ENCODE data around the gene ZCCHC7.
"Not testable (repeated sequence)": the region's sequence is repeated elsewhere in the genome, so short reads cannot be mapped to it uniquely, and the experiment has no call there.

ZCCHC7 gene

GRCh38 chr9:37283730-37284325 is 163.5 kb downstream of the ZCCHC7 start:
- Histone ChIP-seq H3K9ac (ENCODE audit: low read length) (no peak overlapping the region), H3K4me1 (ENCODE audit: control insufficient read depth, insufficient read depth, low read length) (peaks cover 3% of the 10 kb centered on the region), H3K9me3 (ENCODE audit: control insufficient read depth, low read length) (no peaks in the 10 kb centered on the region), H3K4me3 (ENCODE audit: low read length) (no peak overlapping the region), H3K27me3 (ENCODE audit: control insufficient read depth, insufficient read depth, low read length) (no peaks in the 10 kb centered on the region), H3K36me3 (ENCODE audit: control insufficient read depth, insufficient read depth, low read length) (no peaks in the 10 kb centered on the region)

- Histone ChIP-seq H3K4me1 (ENCODE audit: control insufficient read depth, insufficient read depth, low read length) (peaks cover 3% of the 10 kb centered on the region), H3K9me3 (ENCODE audit: control insufficient read depth, low read length) (no peaks in the 10 kb centered on the region), H3K27me3 (ENCODE audit: control insufficient read depth, insufficient read depth, low read length) (no peaks in the 10 kb centered on the region), H3K4me3 (ENCODE audit: low read length) (no peak overlapping the region), H3K36me3 (ENCODE audit: control insufficient read depth, insufficient read depth, low read length) (no peaks in the 10 kb centered on the region), H3K9ac (ENCODE audit: low read length) (no peak overlapping the region)
Observed at GRCh38 chr9:37284636-37285035, 164.3 kb downstream of the ZCCHC7 start.

GRCh38 chr9:37286530-37287175 is 166.3 kb downstream of the ZCCHC7 start:
- H3K9me3 ChIP-seq (ENCODE audit: control insufficient read depth, low read length): no peaks in the 10 kb centered on the region
- H3K27me3 ChIP-seq (ENCODE audit: control insufficient read depth, insufficient read depth, low read length): no peaks in the 10 kb centered on the region
- no peaks in the 10 kb centered on the region for H3K36me3 ChIP-seq (ENCODE audit: control insufficient read depth, insufficient read depth, low read length)
- H3K4me1 ChIP-seq (ENCODE audit: control insufficient read depth, insufficient read depth, low read length): peaks cover 3% of the 10 kb centered on the region
- H3K9ac ChIP-seq (ENCODE audit: low read length): no peak overlapping the region
- no peak overlapping the region for H3K4me3 ChIP-seq (ENCODE audit: low read length)

- Histone ChIP-seq H3K4me1 (ENCODE audit: control insufficient read depth, insufficient read depth, low read length) (peaks cover 3% of the 10 kb centered on the region), H3K9me3 (ENCODE audit: control insufficient read depth, low read length) (no peaks in the 10 kb centered on the region), H3K4me3 (ENCODE audit: low read length) (no peak overlapping the region), H3K9ac (ENCODE audit: low read length) (no peak overlapping the region), H3K36me3 (ENCODE audit: control insufficient read depth, insufficient read depth, low read length) (no peaks in the 10 kb centered on the region), H3K27me3 (ENCODE audit: control insufficient read depth, insufficient read depth, low read length) (no peaks in the 10 kb centered on the region)
Observed at GRCh38 chr9:37287317-37287716, 166.9 kb downstream of the ZCCHC7 start.

DNA sequence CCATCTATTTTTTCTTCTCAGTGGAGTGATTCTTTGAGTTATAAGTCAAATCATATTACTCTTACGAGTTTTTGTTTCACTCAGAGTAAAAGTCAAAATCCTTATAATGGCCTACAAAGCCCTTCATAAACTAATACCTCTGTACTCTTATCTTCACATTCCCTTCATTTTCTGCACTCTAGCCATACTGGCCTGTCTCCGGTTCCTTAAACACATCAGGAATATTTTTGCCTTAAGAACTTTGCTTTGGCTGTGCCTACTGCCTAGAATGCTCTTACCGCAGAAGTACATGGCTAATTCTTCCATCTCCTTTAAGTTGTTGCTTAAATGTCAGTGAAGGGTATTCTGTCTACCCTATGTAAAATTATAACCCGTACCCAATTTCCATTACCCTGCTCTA is 169.3 kb downstream of the ZCCHC7 start:
- H3K9ac ChIP-seq (ENCODE audit: low read length): no peak overlapping the region
- no peaks in the 10 kb centered on the region for H3K36me3 ChIP-seq (ENCODE audit: control insufficient read depth, insufficient read depth, low read length)
- no peaks in the 10 kb centered on the region for H3K9me3 ChIP-seq (ENCODE audit: control insufficient read depth, low read length)
- no peaks in the 10 kb centered on the region for H3K4me1 ChIP-seq (ENCODE audit: control insufficient read depth, insufficient read depth, low read length)
- H3K27me3 ChIP-seq (ENCODE audit: control insufficient read depth, insufficient read depth, low read length): no peaks in the 10 kb centered on the region
- no peak overlapping the region for H3K4me3 ChIP-seq (ENCODE audit: low read length)

- H3K9me3 ChIP-seq (ENCODE audit: control insufficient read depth, low read length): no peaks in the 10 kb centered on the region
- H3K4me3 ChIP-seq (ENCODE audit: low read length): no peak overlapping the region
- H3K36me3 ChIP-seq (ENCODE audit: control insufficient read depth, insufficient read depth, low read length): no peaks in the 10 kb centered on the region
- H3K27me3 ChIP-seq (ENCODE audit: control insufficient read depth, insufficient read depth, low read length): no peaks in the 10 kb centered on the region
- H3K9ac ChIP-seq (ENCODE audit: low read length): no peak overlapping the region
- no peaks in the 10 kb centered on the region for H3K4me1 ChIP-seq (ENCODE audit: control insufficient read depth, insufficient read depth, low read length)
Observed at GRCh38 chr9:37290366-37290939, 170.1 kb downstream of the ZCCHC7 start.

DNA sequence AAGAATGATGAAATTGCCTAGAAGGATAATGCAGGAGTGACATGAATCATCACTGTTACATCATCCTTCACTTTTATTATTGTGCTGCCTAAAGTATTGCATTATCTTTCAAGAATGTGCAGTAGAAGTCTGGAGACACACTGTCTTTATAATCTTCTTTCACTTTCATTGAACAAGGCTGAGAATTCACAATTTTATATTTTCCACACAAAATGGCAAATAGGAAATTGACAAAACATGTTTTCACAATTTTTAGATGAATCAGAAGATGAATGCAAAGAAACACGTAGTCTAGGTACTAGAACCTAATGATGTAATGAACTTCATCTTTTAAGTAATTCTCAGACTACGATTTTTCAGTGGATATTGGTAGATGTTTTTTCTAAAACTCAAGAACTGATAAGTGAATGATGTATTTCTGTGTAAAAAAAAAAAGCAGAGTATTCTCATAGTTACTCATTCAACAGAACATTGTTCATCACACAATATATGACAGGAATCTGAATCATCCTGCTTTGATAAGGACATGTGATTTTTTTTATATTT is 170.6 kb downstream of the ZCCHC7 start:
- no peak overlapping the region for H3K4me3 ChIP-seq (ENCODE audit: low read length)
- no peaks in the 10 kb centered on the region for H3K9me3 ChIP-seq (ENCODE audit: control insufficient read depth, low read length)
- H3K9ac ChIP-seq (ENCODE audit: low read length): no peak overlapping the region
- no peaks in the 10 kb centered on the region for H3K36me3 ChIP-seq (ENCODE audit: control insufficient read depth, insufficient read depth, low read length)
- no peaks in the 10 kb centered on the region for H3K4me1 ChIP-seq (ENCODE audit: control insufficient read depth, insufficient read depth, low read length)
- H3K27me3 ChIP-seq (ENCODE audit: control insufficient read depth, insufficient read depth, low read length): no peaks in the 10 kb centered on the region

- not testable (repeated sequence) for H3K4me1 ChIP-seq (ENCODE audit: control insufficient read depth, insufficient read depth, low read length); H3K27me3 ChIP-seq (ENCODE audit: control insufficient read depth, insufficient read depth, low read length); H3K36me3 ChIP-seq (ENCODE audit: control insufficient read depth, insufficient read depth, low read length); H3K4me3 ChIP-seq (ENCODE audit: low read length); H3K9ac ChIP-seq (ENCODE audit: low read length); H3K9me3 ChIP-seq (ENCODE audit: control insufficient read depth, low read length)
Observed at GRCh38 chr9:37291612-37292238, 171.4 kb downstream of the ZCCHC7 start.

GRCh38 chr9:37292896-37293295 is 172.5 kb downstream of the ZCCHC7 start:
- no peaks in the 10 kb centered on the region for H3K4me1 ChIP-seq (ENCODE audit: control insufficient read depth, insufficient read depth, low read length)
- no peaks in the 10 kb centered on the region for H3K27me3 ChIP-seq (ENCODE audit: control insufficient read depth, insufficient read depth, low read length)
- no peaks in the 10 kb centered on the region for H3K36me3 ChIP-seq (ENCODE audit: control insufficient read depth, insufficient read depth, low read length)
- no peak overlapping the region for H3K9ac ChIP-seq (ENCODE audit: low read length)
- no peak overlapping the region for H3K4me3 ChIP-seq (ENCODE audit: low read length)
- H3K9me3 ChIP-seq (ENCODE audit: control insufficient read depth, low read length): no peaks in the 10 kb centered on the region

DNA sequence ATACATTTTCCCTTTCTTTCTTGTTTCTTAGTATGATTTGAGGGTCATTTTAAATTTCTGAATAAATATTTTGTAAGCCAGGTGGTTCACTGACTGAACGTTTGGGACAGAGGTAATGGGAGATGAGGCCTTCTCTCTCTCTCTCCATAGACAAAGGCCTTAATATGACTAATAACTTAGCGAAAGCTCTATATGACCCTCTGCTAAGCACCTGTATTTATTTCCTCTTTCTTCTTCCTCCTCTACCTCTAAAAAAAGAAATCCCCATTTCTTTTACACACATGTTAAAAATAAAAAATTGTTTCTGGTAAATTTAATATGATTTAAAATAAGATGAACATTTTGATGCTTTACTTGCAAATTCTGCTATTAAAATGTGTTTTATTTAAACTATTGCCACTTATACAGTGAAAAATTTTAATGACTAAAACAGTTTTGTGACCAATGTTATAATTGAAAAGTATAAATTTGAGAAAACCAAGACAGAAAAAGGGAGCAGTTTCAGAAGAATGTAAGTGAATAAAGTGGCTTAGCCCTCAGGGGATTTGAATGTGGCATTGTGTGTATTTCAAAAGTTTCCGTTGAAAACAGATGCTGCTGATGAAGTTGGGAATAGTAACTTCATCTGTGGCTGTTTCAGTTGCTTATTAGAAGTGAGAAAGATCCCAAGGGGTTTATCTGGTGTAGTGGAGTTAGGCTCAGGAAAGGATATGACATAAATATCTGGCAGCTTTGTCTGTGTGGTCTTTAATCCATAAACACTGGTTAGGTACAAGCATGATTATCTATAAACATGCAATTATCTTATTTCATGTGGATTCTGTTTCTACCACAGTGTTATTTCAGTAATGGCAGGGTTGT is 173.5 kb downstream of the ZCCHC7 start:
- Histone ChIP-seq H3K9ac (ENCODE audit: low read length) (no peak overlapping the region), H3K27me3 (ENCODE audit: control insufficient read depth, insufficient read depth, low read length) (no peaks in the 10 kb centered on the region), H3K36me3 (ENCODE audit: control insufficient read depth, insufficient read depth, low read length) (no peaks in the 10 kb centered on the region), H3K9me3 (ENCODE audit: control insufficient read depth, low read length) (no peaks in the 10 kb centered on the region), H3K4me1 (ENCODE audit: control insufficient read depth, insufficient read depth, low read length) (no peaks in the 10 kb centered on the region), H3K4me3 (ENCODE audit: low read length) (no peak overlapping the region)

DNA sequence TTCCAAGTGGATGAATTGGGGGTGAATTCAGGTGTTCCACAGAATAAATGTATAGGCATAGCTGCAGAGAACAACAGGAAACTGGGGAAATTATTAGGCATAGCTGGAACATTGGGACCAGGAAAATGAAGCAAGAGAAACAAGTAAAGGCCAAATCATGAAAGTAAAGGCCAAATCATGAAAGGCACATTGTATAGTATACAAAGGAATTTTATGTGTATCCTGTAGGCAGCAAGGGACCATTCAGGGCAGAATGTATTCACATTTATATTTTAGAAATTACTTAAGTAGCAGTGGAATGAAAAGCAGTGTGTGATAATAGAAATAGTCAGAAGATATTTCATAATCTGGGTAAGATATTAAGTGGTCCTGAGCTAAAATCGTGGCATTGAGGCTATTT is 174.8 kb downstream of the ZCCHC7 start:
- no peaks in the 10 kb centered on the region for H3K4me1 ChIP-seq (ENCODE audit: control insufficient read depth, insufficient read depth, low read length)
- no peaks in the 10 kb centered on the region for H3K36me3 ChIP-seq (ENCODE audit: control insufficient read depth, insufficient read depth, low read length)

More for the DNA sequence above, 174.8 kb downstream of the ZCCHC7 start:
- H3K9ac ChIP-seq (ENCODE audit: low read length): no peak overlapping the region
- no peaks in the 10 kb centered on the region for H3K27me3 ChIP-seq (ENCODE audit: control insufficient read depth, insufficient read depth, low read length)
- H3K9me3 ChIP-seq (ENCODE audit: control insufficient read depth, low read length): no peaks in the 10 kb centered on the region
- H3K4me3 ChIP-seq (ENCODE audit: low read length): no peak overlapping the region
